GM18907 (cell line): ENCODE results near the gene TMC1.
"Not testable (repeated sequence)": the region's sequence is repeated elsewhere in the genome, so short reads cannot be mapped to it uniquely, and the experiment has no call there.

ENCODE experiments used
- ATAC-seq: cut with Tn5 transposase; IDR thresholded peaks from one replicate; pipeline ENCODE4 v1.9.1; 2021; ENCODE audit warnings: mild to moderate bottlenecking, moderate library complexity; ENCODE audit not compliant: unreplicated experiment

The TMC1 gene

DNA sequence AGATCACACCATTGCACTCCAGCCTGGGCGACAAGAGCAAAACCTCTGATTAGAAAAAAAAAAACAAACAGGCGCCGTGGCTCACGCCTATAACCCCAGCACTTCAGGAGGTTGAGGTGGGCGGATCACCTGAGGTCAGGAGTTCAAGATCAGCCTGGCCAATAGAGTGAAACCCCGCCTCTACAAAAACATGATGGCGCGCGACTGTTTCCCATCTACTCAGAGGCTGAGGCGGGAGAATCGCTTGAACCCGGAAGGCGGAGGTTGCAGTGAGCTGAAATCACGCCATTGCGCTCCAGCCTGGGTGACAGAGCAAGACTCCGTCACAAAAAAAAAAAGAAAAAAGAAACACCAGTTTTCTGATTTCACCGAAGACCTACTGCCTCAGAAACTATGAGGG, at the start of gene TMC1:
TMC1 (plus strand) TSS at position 193 of the 400 bp plus-strand sequence. CDS start 127,041 bp downstream, outside the sequence.
- ATAC-seq, result not testable (repeated sequence)

GRCh38 chr9:72473474-72474261, 47.7 kb upstream of the TMC1 start:
- ATAC-seq, result peak; percentile 93

DNA sequence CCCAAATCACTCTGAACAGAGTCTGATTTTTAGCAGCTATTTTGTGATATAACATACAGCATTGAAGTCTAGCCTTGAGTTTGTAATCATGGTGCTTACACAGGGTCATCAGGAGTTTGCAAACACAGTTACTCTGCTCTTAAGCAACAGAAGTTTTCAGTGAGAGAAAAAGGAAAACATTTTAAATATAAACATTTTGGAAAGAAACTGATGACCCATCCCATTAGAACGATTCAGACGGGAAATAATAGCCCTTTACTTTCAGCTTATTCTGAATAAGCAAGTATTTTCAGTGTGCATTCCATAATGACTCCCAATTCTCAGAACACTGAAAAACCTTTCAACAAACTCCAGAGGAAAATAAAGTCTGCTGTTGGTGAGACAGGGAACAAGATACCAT, 46.7 kb upstream of the TMC1 start:
- ATAC-seq, result no peak

DNA sequence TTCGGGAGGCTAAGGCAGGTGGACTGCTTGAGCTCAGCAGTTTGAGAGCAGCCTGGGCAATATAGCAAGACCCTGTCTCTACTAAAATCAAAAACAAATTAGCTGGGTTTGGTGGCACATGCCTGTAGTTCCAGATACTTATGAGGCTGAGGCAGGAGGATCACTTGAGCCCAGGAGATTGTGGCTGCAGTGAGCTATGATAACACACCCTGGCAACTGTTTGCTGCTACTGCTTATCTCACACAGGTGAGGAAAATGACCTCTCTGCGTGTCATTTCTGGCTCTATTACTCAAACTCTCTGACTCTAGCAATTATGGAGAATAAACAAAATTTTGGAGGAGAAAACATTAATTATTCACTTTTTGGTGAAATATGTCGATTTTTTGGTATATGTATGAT, 45.3 kb upstream of the TMC1 start:
- ATAC-seq, result no peak

DNA sequence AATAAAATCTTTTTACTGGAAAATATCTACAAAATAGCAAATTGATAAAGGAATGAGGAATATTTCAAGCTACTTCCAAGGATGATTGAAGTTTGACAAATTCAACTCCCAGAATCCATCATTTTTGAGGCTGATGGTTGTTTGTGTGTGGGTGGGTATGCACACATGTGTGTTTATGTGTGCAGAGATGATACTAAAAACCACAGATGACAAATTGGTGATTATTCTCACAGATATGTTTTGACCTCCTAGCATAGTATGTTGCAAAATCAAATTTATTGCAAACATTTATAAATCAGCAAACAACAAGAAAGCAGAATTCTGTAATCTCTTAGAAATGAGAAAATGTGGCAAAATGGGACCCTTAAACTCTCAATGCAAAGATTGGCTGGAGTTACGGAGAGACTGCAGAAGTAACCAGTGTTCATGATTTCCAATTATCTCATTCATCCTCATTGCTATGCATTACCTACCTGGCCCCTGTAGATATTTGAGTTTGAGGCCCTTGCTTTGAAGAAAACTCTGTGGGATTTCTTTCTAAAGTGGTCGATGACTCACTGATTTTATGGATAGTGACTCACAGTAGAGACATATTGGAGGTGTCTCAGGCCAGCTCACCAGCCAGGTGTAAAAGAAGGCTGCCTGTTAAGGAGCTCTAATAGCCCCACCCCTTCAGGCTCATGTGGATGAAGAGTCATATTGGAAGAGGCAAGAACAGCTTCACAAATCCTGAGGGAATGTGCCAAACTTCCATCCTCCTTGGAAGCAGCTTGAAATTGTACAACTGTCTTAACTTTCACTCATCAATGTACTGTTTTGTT, 44.6 kb upstream of the TMC1 start:
- ATAC-seq, result no peak

- no peak for ATAC-seq
Observed at GRCh38 chr9:72477930-72478518, 43.4 kb upstream of the TMC1 start.

DNA sequence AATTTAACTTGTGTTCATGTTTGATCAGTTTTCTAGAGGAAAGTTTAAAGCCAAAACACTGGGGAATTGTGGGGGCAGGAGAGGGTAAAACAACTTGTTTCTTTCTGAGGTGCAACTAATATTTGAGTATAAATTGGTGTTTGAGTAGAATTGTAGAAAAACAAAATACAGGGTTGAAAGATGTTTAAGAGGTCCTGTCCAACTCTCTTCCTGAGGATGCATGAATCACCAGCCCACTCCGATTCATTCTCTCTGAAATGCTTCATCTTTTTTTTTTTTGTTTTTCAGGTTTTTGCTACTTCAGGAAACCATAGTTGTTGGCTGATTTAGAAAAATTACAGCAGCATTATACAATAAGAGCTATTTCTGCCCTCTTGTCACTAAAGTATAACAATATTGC, 42.4 kb upstream of the TMC1 start:
- no peak for ATAC-seq

DNA sequence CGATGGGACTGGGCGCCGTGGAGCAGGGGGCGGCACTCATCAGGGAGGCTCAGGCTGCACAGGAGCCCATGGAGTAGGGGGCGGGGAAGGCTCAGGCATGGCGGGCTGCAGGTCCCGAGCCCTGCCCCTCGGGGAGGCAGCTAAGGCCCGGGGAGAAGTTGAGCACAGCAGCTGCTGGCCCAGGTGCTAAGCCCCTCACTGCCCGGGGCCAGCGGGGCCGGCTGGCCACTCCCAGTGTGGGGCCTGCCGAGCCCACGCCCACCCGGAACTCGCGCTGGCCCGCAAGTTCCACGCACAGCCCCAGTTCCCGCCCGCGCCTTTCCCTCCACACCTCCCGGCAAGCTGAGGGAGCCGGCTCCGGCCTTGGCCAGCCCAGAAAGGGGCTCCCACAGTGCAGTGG, 41.1 kb upstream of the TMC1 start:
- not testable (repeated sequence) for ATAC-seq

DNA sequence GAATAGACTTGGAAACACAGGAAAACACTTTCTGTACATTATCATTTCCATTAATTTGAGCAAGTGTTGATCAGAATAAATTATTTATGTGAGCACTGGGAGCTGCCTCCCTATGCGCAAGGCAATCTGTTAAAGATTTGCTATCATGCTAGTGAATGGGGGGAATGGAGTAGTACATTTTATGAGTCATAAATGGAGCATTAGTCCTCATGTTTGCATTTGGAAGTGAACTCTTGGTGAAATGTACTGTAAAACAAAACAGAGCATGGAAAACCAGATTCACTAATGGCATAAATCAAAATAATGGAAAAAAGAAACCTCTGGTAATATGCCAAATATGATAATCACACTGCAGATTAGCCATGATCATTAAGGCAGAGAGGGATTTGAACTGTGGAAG, 40.5 kb upstream of the TMC1 start:
- no peak for ATAC-seq

GRCh38 chr9:72485821-72486593, 35.4 kb upstream of the TMC1 start:
- no peak for ATAC-seq

DNA sequence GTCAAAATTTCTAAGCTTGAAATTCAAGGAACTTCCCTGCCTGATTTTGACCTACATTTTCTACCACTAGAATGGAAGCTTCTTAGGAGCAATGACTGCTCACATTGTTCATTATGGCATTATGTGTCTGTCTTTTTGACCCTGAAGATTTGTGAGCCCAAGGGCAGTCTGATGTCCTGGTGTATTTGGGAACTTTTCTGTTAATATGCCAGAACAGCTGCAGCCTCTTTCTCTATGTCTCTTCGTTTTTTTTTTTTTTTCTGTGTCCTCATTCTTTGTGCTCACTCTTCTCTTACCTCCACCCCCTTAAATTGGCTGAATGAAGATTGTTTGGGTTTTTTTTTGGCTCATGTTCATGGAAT, 34.8 kb upstream of the TMC1 start:
- ATAC-seq, result no peak

- not testable (repeated sequence) for ATAC-seq
Observed at GRCh38 chr9:72487665-72488064, 33.7 kb upstream of the TMC1 start.

GRCh38 chr9:72489986-72490385, 31.4 kb upstream of the TMC1 start:
- ATAC-seq, result no peak

DNA sequence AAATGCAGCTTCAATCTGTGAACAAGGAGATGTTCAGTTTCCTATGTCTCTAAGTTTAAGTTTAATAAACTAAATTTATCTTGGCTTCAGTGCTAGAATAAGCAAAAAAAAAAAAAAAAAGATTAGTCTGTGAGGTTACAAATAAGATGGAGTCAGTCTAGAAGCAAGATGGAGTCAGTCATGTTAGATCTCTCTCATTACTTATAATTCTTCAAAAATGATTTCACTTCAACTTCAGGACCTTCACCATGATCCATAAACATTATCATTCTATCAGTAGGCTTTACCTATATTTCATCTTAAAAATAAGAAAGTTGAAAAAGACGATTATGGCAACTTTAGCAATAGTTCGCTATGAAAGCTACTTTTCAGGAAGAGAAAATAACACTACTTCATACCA, 30.2 kb upstream of the TMC1 start:
- ATAC-seq, result no peak

DNA sequence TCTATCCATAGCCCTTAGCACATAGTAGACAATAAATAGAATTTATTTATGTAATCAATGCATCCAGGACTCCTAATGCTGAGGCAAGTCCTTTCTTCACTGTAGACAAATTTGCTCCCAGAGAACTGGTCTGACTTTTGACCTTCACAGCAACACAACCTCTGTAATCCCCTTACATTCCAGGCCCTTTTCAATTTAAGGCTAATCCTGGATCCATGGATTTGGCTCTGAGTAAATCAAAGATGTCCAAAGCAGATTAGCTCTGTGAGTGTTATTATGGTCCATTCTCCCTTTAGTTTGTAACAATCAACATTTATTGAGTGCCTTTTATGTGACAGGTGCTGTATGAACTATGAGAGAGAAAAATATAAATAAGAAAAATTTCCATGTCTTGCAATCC, 27.4 kb upstream of the TMC1 start:
- no peak for ATAC-seq

DNA sequence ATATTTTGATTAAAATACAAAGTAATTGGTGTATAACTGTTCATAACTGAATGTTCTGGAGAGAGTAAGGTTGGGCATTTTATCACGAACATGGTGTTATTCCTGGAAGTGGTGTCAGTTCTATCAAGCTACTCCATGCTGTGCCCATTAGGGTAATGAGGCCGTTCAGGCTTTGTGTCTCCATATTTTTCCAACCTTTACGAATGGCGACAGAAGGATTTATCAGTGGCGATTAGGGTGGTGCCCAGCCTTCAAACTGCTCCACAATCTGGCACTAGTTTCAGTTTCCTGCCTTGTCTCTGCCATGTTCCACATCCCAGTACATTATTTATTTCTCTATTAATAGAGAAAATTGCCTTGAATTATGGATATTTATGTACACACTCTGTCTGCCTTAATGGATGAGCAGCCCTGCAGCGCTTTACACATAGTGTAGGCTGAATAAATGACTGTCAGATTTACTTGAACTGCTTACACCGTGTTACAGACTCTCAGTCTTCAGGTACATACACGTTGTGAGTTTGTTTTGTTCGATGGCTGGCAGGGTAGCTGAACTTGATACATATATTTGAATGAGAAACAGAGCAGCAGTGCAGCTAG, 23.9 kb upstream of the TMC1 start:
- ATAC-seq, result no peak

GRCh38 chr9:72506615-72507014, 14.8 kb upstream of the TMC1 start:
- ATAC-seq, result no peak

GRCh38 chr9:72509053-72509452, 12.4 kb upstream of the TMC1 start:
- ATAC-seq, result no peak

- ATAC-seq, result peak; percentile 94
Observed at GRCh38 chr9:72509635-72510034, 11.8 kb upstream of the TMC1 start.

DNA sequence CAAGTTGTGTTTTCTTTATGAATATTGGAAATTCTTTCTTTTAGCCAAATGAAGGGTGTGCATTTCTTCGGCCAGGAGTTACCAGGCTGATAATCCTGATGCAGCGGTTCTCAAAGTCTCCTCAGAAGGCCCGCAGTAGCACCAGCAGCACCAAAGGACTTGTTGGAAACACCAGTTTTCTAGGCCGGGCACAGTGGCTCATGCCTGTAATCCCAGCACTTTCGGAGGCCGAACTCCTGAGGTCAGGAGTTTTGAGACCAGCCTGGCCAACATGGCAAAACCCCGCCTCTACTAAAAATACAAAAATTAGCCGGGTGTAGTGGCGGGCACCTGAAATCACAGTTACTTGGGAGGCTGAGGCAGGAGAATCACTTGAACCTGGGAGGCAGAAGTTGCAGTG, 397 bp upstream of the TMC1 start:
- not testable (repeated sequence) for ATAC-seq
